ENCODE measurements around the gene CAV2. TPM values are rescaled to one million over a fixed set of nuclear protein-coding genes. Genes with fewer than 3 reads are reported as not detected.
"Not testable (repeated sequence)": the region's sequence is repeated elsewhere in the genome, so short reads cannot be mapped to it uniquely, and the experiment has no call there.

CAV2 gene
- polyA plus RNA-seq (ENCODE audit: insufficient read length in 4 of 4), result 10 to 100 TPM; 22.2 to 29.8 (median 26.4) TPM

GRCh38 chr7:116499168-116500077 lies at the start of gene CAV2:
Gene CAV2, plus strand, starts transcription at chr7:116499738. Its CDS starts 44 bp downstream, at chr7:116499782.
- DNase-seq (ENCODE audit: low read depth in 4 of 4, low spot score in 2 of 4), result peak in 1 of 4 donors; percentile 9

GRCh38 chr7:116449950-116450349 lies 49.6 kb upstream of the CAV2 start:
- DNase-seq (ENCODE audit: low read depth in 4 of 4, low spot score in 2 of 4), result no peak

GRCh38 chr7:116451957-116452729 lies 47.4 kb upstream of the CAV2 start:
- DNase-seq (ENCODE audit: low read depth in 4 of 4, low spot score in 2 of 4), result no peak

GRCh38 chr7:116454377-116454776 lies 45.2 kb upstream of the CAV2 start:
- DNase-seq (ENCODE audit: low read depth in 4 of 4, low spot score in 2 of 4), result no peak

- DNase-seq (ENCODE audit: low read depth in 4 of 4, low spot score in 2 of 4), result no peak
Measured at GRCh38 chr7:116455009-116455408, 44.5 kb upstream of the CAV2 start.

- DNase-seq (ENCODE audit: low read depth in 4 of 4, low spot score in 2 of 4), result no peak
Measured at GRCh38 chr7:116455499-116455898, 44.0 kb upstream of the CAV2 start.

GRCh38 chr7:116461500-116461899 lies 38.0 kb upstream of the CAV2 start:
- no peak for DNase-seq (ENCODE audit: low read depth in 4 of 4, low spot score in 2 of 4)

GRCh38 chr7:116463956-116464355 lies 35.6 kb upstream of the CAV2 start:
- DNase-seq (ENCODE audit: low read depth in 4 of 4, low spot score in 2 of 4), result no peak

- DNase-seq (ENCODE audit: low read depth in 4 of 4, low spot score in 2 of 4), result no peak
Measured at GRCh38 chr7:116464375-116464774, 35.2 kb upstream of the CAV2 start.

GRCh38 chr7:116465125-116465524 lies 34.4 kb upstream of the CAV2 start:
- DNase-seq (ENCODE audit: low read depth in 4 of 4, low spot score in 2 of 4), result no peak

- DNase-seq (ENCODE audit: low read depth in 4 of 4, low spot score in 2 of 4), result no peak
Measured at GRCh38 chr7:116468534-116468933, 31.0 kb upstream of the CAV2 start.

- DNase-seq (ENCODE audit: low read depth in 4 of 4, low spot score in 2 of 4), result no peak
Measured at GRCh38 chr7:116477625-116478024, 21.9 kb upstream of the CAV2 start.

GRCh38 chr7:116478834-116479233 lies 20.7 kb upstream of the CAV2 start:
- no peak for DNase-seq (ENCODE audit: low read depth in 4 of 4, low spot score in 2 of 4)

- DNase-seq (ENCODE audit: low read depth in 4 of 4, low spot score in 2 of 4), result no peak
Measured at GRCh38 chr7:116483271-116483942, 16.1 kb upstream of the CAV2 start.

GRCh38 chr7:116484389-116484788 lies 15.1 kb upstream of the CAV2 start:
- DNase-seq (ENCODE audit: low read depth in 4 of 4, low spot score in 2 of 4), result not testable (repeated sequence)

GRCh38 chr7:116487907-116488521 lies 11.5 kb upstream of the CAV2 start:
- no peak for DNase-seq (ENCODE audit: low read depth in 4 of 4, low spot score in 2 of 4)

- DNase-seq (ENCODE audit: low read depth in 4 of 4, low spot score in 2 of 4), result no peak
Measured at GRCh38 chr7:116490351-116490750, 9.2 kb upstream of the CAV2 start.

- DNase-seq (ENCODE audit: low read depth in 4 of 4, low spot score in 2 of 4), result no peak
Measured at GRCh38 chr7:116491887-116492653, 7.5 kb upstream of the CAV2 start.

- no peak for DNase-seq (ENCODE audit: low read depth in 4 of 4, low spot score in 2 of 4)
Measured at GRCh38 chr7:116492654-116493109, 6.9 kb upstream of the CAV2 start.

- no peak for DNase-seq (ENCODE audit: low read depth in 4 of 4, low spot score in 2 of 4)
Measured at GRCh38 chr7:116493449-116493848, 6.1 kb upstream of the CAV2 start.
